ENCODE measurements around the gene SLC39A5. TPM values are rescaled to one million over a fixed set of nuclear protein-coding genes. Genes with fewer than 3 reads are reported as not detected.

The SLC39A5 gene
- total RNA-seq, 1 donor from 2014 or later = not detected

GRCh38 chr12:56221757-56222530 lies 7.9 kb upstream of the SLC39A5 start, which contains the start of gene RNF41:
TSS of gene RNF41 (minus strand) at chr12:56221922. CDS start at chr12:56214047, 7,875 bp downstream.
- Histone ChIP-seq H3K27ac (peak within 1 kb of the TSS; percentile 95), H3K4me3 (peak within 1 kb of the TSS; percentile 74 to 78), H3K9me3 (no peaks in the 10 kb centered on the region), H3K4me1 (peaks cover 59% of the 10 kb centered on the region), H3K36me3 (no peaks in the 10 kb centered on the region), H3K27me3 (no peaks in the 10 kb centered on the region)
- peak; percentile 98 to 99 for DNase-seq (ENCODE audit: extremely low spot score in 2 of 2)
- intact Hi-C loops (cut with DNase I) = loop anchor here (10.0 kb wide), 1 partner anchor 97 kb away; the partner anchor contains the start of gene ESYT1
- TF ChIP-seq POLR2A (IDR thresholded peaks at IDR 0.05) = peak; percentile 67 to 94
- no peak for TF ChIP-seq CTCF (IDR thresholded peaks at IDR 0.05)
- peak; percentile 98 to 100 for TF ChIP-seq POLR2AphosphoS5 (IDR thresholded peaks at IDR 0.05; ENCODE audit: insufficient read depth in 1 of 2, low read depth in 1 of 2)

- Histone ChIP-seq H3K27me3 (no peaks in the 10 kb centered on the region), H3K36me3 (peaks cover 0 to 2% of the 10 kb centered on the region in 2 donors), H3K27ac (peak overlapping the region; percentile 95), H3K9me3 (no peaks in the 10 kb centered on the region), H3K4me3 (peak overlapping the region; percentile 74 to 78), H3K4me1 (peaks cover 56% of the 10 kb centered on the region)
- TF ChIP-seq POLR2A (IDR thresholded peaks at IDR 0.05) (no peak), CTCF (IDR thresholded peaks at IDR 0.05) (no peak), POLR2AphosphoS5 (IDR thresholded peaks at IDR 0.05; ENCODE audit: insufficient read depth in 1 of 2, low read depth in 1 of 2) (no peak)
- intact Hi-C loops (cut with DNase I) = loop anchor here (10.0 kb wide), 1 partner anchor 98 kb away; the partner anchor contains the start of gene ESYT1
- DNase-seq (ENCODE audit: extremely low spot score in 2 of 2) = no peak
Measured at GRCh38 chr12:56222531-56222895, 7.3 kb upstream of the SLC39A5 start.

GRCh38 chr12:56223571-56224101 lies 6.2 kb upstream of the SLC39A5 start:
- intact Hi-C loops (cut with DNase I) = loop anchor here (2.0 to 10.0 kb wide), 2 partner anchors 31 to 99 kb away; partner anchors contain the start of gene ESYT1
- no peak for DNase-seq (ENCODE audit: extremely low spot score in 2 of 2)
- no peaks in the 10 kb centered on the region for H3K27me3 ChIP-seq
- no peak for TF ChIP-seq POLR2A (IDR thresholded peaks at IDR 0.05)
- TF ChIP-seq CTCF (IDR thresholded peaks at IDR 0.05) = no peak
- no peak for TF ChIP-seq POLR2AphosphoS5 (IDR thresholded peaks at IDR 0.05; ENCODE audit: insufficient read depth in 1 of 2, low read depth in 1 of 2)
- peaks cover 54% of the 10 kb centered on the region for H3K4me1 ChIP-seq
- H3K27ac ChIP-seq = peak overlapping the region; percentile 87
- no peaks in the 10 kb centered on the region for H3K9me3 ChIP-seq
- H3K36me3 ChIP-seq = peaks cover 0 to 4% of the 10 kb centered on the region in 2 donors
- H3K4me3 ChIP-seq = peak overlapping the region; percentile 15 to 69

GRCh38 chr12:56224102-56224701 lies 5.6 kb upstream of the SLC39A5 start, which contains the start of gene NABP2:
TSS of gene NABP2 (plus strand) at chr12:56224342. CDS start at chr12:56224857, 515 bp downstream.
- peaks cover 49% of the 10 kb centered on the region for H3K4me1 ChIP-seq
- H3K36me3 ChIP-seq = peaks cover 0 to 8% of the 10 kb centered on the region in 2 donors
- no peaks in the 10 kb centered on the region for H3K9me3 ChIP-seq
- H3K27ac ChIP-seq = peak within 1 kb of the TSS; percentile 95
- DNase-seq (ENCODE audit: extremely low spot score in 2 of 2) = peak in 1 of 2 donors; percentile 98
- peak within 1 kb of the TSS; percentile 59 to 69 for H3K4me3 ChIP-seq
- TF ChIP-seq CTCF (IDR thresholded peaks at IDR 0.05) (peak; percentile 92 to 93 (median 93)), POLR2A (IDR thresholded peaks at IDR 0.05) (no peak), POLR2AphosphoS5 (IDR thresholded peaks at IDR 0.05; ENCODE audit: insufficient read depth in 1 of 2, low read depth in 1 of 2) (peak; percentile 89 to 97)
- intact Hi-C loops (cut with DNase I) = loop anchor here (2.0 to 10.0 kb wide), 2 partner anchors 31 to 99 kb away; partner anchors contain the start of gene ESYT1
- no peaks in the 10 kb centered on the region for H3K27me3 ChIP-seq
